Neutrophil (primary cell): ENCODE data around the gene HPSE2.

Experiments used
- H3K27ac ChIP-seq: fragments of 200-600 bp; sonication (generic); 2 replicates; pipeline ENCODE4 v1.5.1; 2016; ENCODE audit warnings: mild to moderate bottlenecking, moderate library complexity
- H3K27me3 ChIP-seq: fragments of 200-600 bp; sonication (generic); 2 replicates; pipeline ENCODE4 v1.6.0; 2016; ENCODE audit warnings: mild to moderate bottlenecking
- H3K36me3 ChIP-seq: fragments of 200-600 bp; sonication (generic); 2 replicates; pipeline ENCODE4 v1.5.1; 2017
- H3K4me1 ChIP-seq, 2 experiments: fragments of 200-600 bp in 1 of 2; sonication (generic) in 1 of 2; 1 replicate in 1 of 2; 2 replicates in 1 of 2; pipeline versions ENCODE4 v1.5.1 to v1.6.1; 2013 to 2016; ENCODE audit warnings: low read depth in 1 of 2, low read length in 1 of 2, mild to moderate bottlenecking in 1 of 2, moderate library complexity in 1 of 2; ENCODE audit not compliant: control insufficient read depth in 1 of 2, insufficient read depth in 1 of 2
- H3K4me3 ChIP-seq, 2 experiments: fragments of 200-600 bp in 1 of 2; sonication (generic) in 1 of 2; 1 replicate in 1 of 2; 2 replicates in 1 of 2; pipeline ENCODE4 v1.5.1; 2013 to 2016; ENCODE audit warnings: low read depth in 1 of 2, low read length in 1 of 2, mild to moderate bottlenecking in 1 of 2, moderate library complexity in 1 of 2
- H3K9me3 ChIP-seq: fragments of 200-600 bp; sonication (generic); 2 replicates; pipeline ENCODE4 v1.5.1; 2016
- CTCF ChIP-seq: fragments of 200-600 bp; sonication (generic); IDR thresholded peaks from 2 replicates; pipeline ENCODE4 v1.5.1; 2016; ENCODE audit warnings: antibody characterized with exemption

HPSE2 gene

DNA sequence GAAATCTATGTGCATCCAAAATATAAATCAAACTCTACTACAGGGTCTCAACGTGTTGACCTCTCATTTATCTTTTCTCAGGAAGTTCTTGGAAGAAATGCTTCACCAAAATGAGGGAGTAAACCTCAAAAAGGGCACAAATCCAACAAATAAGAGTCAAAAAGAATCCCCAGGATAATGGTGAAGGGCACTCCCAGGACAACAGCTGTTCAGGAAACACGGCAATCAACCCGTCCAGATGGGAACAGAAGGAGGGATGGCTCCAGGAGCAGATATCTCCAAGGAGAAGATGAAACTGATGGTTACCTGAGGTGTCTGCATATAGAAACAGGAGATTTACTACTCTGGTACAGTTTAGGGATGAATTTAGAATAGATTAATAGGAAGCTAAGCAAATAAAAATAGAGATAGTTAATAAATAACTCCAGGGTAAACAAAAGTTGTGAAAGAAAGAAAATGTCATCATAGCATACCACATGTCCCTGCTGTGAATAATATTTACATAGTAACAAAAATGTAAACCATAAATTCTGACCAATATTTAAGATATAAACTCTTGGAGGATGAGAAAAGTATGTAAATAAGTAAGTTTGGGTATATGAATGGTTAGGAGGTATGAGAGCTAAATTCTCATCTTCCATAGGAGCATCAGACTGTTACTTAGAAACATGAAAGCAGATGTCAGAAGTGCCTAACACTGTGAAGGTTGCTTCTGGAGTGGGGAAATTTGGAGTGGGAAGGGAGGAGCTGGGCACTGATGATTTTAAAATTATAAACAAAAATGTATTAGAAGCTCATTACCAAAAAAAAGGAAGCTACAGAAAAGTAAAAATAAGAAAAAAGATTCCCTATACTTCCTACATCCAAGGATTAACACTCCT, 551.4 kb downstream of the HPSE2 start:
- Histone ChIP-seq H3K27me3 (no peaks in the 10 kb centered on the region), H3K9me3 (peaks cover 3% of the 10 kb centered on the region), H3K4me3 (no peak overlapping the region), H3K27ac (no peak overlapping the region), H3K36me3 (no peaks in the 10 kb centered on the region), H3K4me1 (no peaks in the 10 kb centered on the region)
- no peak for TF ChIP-seq CTCF

- H3K4me3 ChIP-seq = no peak overlapping the region
- no peaks in the 10 kb centered on the region for H3K27me3 ChIP-seq
- no peaks in the 10 kb centered on the region for H3K36me3 ChIP-seq
- no peak for TF ChIP-seq CTCF
- H3K4me1 ChIP-seq = no peaks in the 10 kb centered on the region
- H3K9me3 ChIP-seq = no peaks in the 10 kb centered on the region
- no peak overlapping the region for H3K27ac ChIP-seq
Observed at GRCh38 chr10:98676895-98677294, 558.8 kb downstream of the HPSE2 start.

GRCh38 chr10:98675902-98676301, 559.8 kb downstream of the HPSE2 start:
- H3K9me3 ChIP-seq = no peaks in the 10 kb centered on the region
- no peak for TF ChIP-seq CTCF

DNA sequence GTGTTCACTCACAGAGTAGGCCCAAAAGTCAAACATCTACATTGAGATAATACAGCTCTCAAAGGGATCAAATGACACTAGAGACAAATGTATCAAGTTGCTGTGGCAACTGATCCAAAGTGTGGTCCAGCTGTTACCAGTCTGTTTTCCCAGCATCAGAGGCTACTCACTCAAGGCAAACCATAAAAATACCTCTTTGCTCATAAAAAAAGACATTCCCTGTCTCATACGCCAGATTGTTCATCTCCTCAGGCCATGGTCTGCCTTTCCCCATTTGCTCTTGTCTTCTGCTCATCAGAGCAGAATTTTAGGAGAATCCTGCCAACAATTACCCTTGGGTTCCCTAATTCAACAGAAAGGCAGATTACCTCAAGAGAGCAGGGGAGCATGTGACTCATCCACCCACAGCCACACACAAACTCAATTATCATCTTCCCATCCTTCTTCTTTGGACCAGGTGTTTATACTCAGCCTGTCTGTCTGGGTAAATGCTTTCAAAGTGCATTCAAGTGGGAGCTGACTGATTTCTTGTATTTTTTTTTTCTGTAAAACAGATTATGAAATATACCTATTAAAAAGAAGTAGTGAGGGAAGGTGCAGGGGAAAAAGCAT, 562.4 kb downstream of the HPSE2 start:
- H3K27me3 ChIP-seq = no peaks in the 10 kb centered on the region
- H3K36me3 ChIP-seq = no peaks in the 10 kb centered on the region
- no peak overlapping the region for H3K27ac ChIP-seq
- H3K4me3 ChIP-seq = no peak overlapping the region
- H3K9me3 ChIP-seq = no peaks in the 10 kb centered on the region
- no peaks in the 10 kb centered on the region for H3K4me1 ChIP-seq
- no peak for TF ChIP-seq CTCF

More at GRCh38 chr10:98675902-98676301, 559.8 kb downstream of the HPSE2 start:
- Histone ChIP-seq H3K27ac (no peak overlapping the region), H3K27me3 (no peaks in the 10 kb centered on the region), H3K4me1 (no peaks in the 10 kb centered on the region), H3K36me3 (no peaks in the 10 kb centered on the region), H3K4me3 (no peak overlapping the region)

- Histone ChIP-seq H3K27me3 (no peaks in the 10 kb centered on the region), H3K36me3 (no peaks in the 10 kb centered on the region), H3K4me1 (no peaks in the 10 kb centered on the region), H3K27ac (no peak overlapping the region), H3K9me3 (no peaks in the 10 kb centered on the region), H3K4me3 (no peak overlapping the region)
- TF ChIP-seq CTCF = no peak
Observed at GRCh38 chr10:98667081-98667480, 568.6 kb downstream of the HPSE2 start.
